Tibial artery (tissue), 4 donors: Measurements from ENCODE around the gene LRRC15.
A peak's percentile ranks its signal among the peaks of the same experiment; 100 is the strongest.

Experiments used
- DNase-seq, 2 donors: peaks; one replicate each; pipeline ENCODE4 v3.0.0-alpha.2; 2019
- H3K27ac ChIP-seq, 2 donors: fragments of 200-600 bp; sonication (generic) in 1 of 2; 1 replicate in 1 of 2; 2 replicates in 1 of 2; pipeline ENCODE4 v1.5.1; 2018 to 2019; ENCODE audit warnings: mild to moderate bottlenecking in 1 of 2
- H3K27me3 ChIP-seq, 2 donors: fragments of 200-600 bp; sonication (generic) in 1 of 2; one replicate each; pipeline versions ENCODE4 v1.5.1 to v1.6.0; 2016 to 2019
- H3K36me3 ChIP-seq, 3 donors: fragments of 200-600 bp; sonication (generic) in 2 of 3; one replicate each; pipeline ENCODE4 v1.5.1; 2016 to 2019; ENCODE audit warnings: mild to moderate bottlenecking in 2 of 3
- H3K4me1 ChIP-seq, 4 donors: fragments of 200-600 bp; sonication (generic) in 2 of 4; 1 replicate in 3 of 4; 2 replicates in 1 of 4; pipeline ENCODE4 v1.5.1; 2016 to 2019
- H3K4me3 ChIP-seq, 2 donors: fragments of 200-600 bp; sonication (generic) in 1 of 2; 1 replicate in 1 of 2; 2 replicates in 1 of 2; pipeline ENCODE4 v1.5.1; 2018 to 2019; ENCODE audit warnings: mild to moderate bottlenecking in 2 of 2
- H3K9me3 ChIP-seq, 3 donors: fragments of 200-600 bp; sonication (generic) in 1 of 3; one replicate each; pipeline ENCODE4 v1.5.1; 2016 to 2019
- CTCF ChIP-seq, 2 experiments: fragments of 200-600 bp in 1 of 2; fragments of 450-650 bp in 1 of 2; IDR thresholded peaks; one replicate each; pipeline ENCODE4 v1.5.1; 2017 to 2019; ENCODE audit warnings: antibody characterized with exemption in 2 of 2, mild to moderate bottlenecking in 1 of 2, moderate library complexity in 1 of 2
- intact Hi-C: fragments of 100-400 bp; cut with DNase I; formaldehyde crosslinking; loops from one replicate; pipeline ENCODE4 v1.15.0; 2023; ENCODE audit warnings: low total_unique reads

LRRC15 gene

GRCh38 chr3:194401868-194402329 is 32.4 kb upstream of the LRRC15 start:
- Histone ChIP-seq H3K4me3 (no peak overlapping the region), H3K36me3 (peaks cover 7 to 20% (median 10%) of the 10 kb centered on the region in 3 donors), H3K9me3 (no peaks in the 10 kb centered on the region), H3K27me3 (peaks cover 0 to 12% of the 10 kb centered on the region in 2 donors), H3K4me1 (peaks cover 0 to 16% (median 13%) of the 10 kb centered on the region in 4 donors), H3K27ac (no peak overlapping the region)
- TF ChIP-seq CTCF (IDR thresholded peaks at IDR 0.05), result no peak
- intact Hi-C loops, result loop anchor here (10.0 kb wide), 1 partner anchor 67 kb away; no protein-coding TSS in a partner anchor
- DNase-seq, result peak in 1 of 2 donors; percentile 37

- intact Hi-C loops, result loop anchor here (10.0 kb wide), 1 partner anchor 67 kb away; no protein-coding TSS in a partner anchor
- TF ChIP-seq CTCF (IDR thresholded peaks at IDR 0.05), result no peak
Measured at GRCh38 chr3:194401346-194401745, 31.8 kb upstream of the LRRC15 start.

GRCh38 chr3:194399874-194400411 is 30.4 kb upstream of the LRRC15 start:
- Histone ChIP-seq H3K36me3 (peaks cover 0 to 6% (median 0%) of the 10 kb centered on the region in 3 donors), H3K27ac (no peak overlapping the region), H3K4me1 (peaks cover 0 to 22% (median 17%) of the 10 kb centered on the region in 4 donors), H3K4me3 (no peak overlapping the region), H3K9me3 (no peaks in the 10 kb centered on the region), H3K27me3 (peaks cover 0 to 23% of the 10 kb centered on the region in 2 donors)
- DNase-seq, result peak in 1 of 2 donors; percentile 60
- intact Hi-C loops, result loop anchor here (10.0 kb wide), 1 partner anchor 65 kb away; no protein-coding TSS in a partner anchor
- TF ChIP-seq CTCF (IDR thresholded peaks at IDR 0.05), result no peak

More at GRCh38 chr3:194401346-194401745, 31.8 kb upstream of the LRRC15 start:
- no peak overlapping the region for H3K4me3 ChIP-seq
- peaks cover 0 to 22% (median 17%) of the 10 kb centered on the region in 4 donors for H3K4me1 ChIP-seq
- H3K27me3 ChIP-seq, result peaks cover 0 to 18% of the 10 kb centered on the region in 2 donors
- no peaks in the 10 kb centered on the region for H3K9me3 ChIP-seq
- no peak overlapping the region for H3K27ac ChIP-seq
- H3K36me3 ChIP-seq, result peaks cover 7 to 18% (median 10%) of the 10 kb centered on the region in 3 donors
- DNase-seq, result peak in 1 of 2 donors; percentile 44

GRCh38 chr3:194399166-194399565 is 29.6 kb upstream of the LRRC15 start, which contains the start of gene GP5:
TSS of gene GP5 (minus strand) at chr3:194399266. CDS start at chr3:194398282, 984 bp downstream.
- peaks cover 0 to 23% of the 10 kb centered on the region in 2 donors for H3K27me3 ChIP-seq
- TF ChIP-seq CTCF (IDR thresholded peaks at IDR 0.05), result no peak
- peak within 1 kb of the TSS in 1 of 2 donors; percentile 34 for H3K4me3 ChIP-seq
- no peak for DNase-seq
- H3K4me1 ChIP-seq, result peaks cover 0 to 22% (median 17%) of the 10 kb centered on the region in 4 donors
- H3K9me3 ChIP-seq, result no peaks in the 10 kb centered on the region
- peaks cover 0 to 6% (median 0%) of the 10 kb centered on the region in 3 donors for H3K36me3 ChIP-seq
- intact Hi-C loops, result no loop called here
- H3K27ac ChIP-seq, result no peak within 1 kb of the TSS

GRCh38 chr3:194397757-194398312 is 28.3 kb upstream of the LRRC15 start:
- Histone ChIP-seq H3K27me3 (peaks cover 0 to 23% of the 10 kb centered on the region in 2 donors), H3K27ac (no peak overlapping the region), H3K36me3 (peaks cover 0 to 3% (median 0%) of the 10 kb centered on the region in 3 donors), H3K4me1 (peaks cover 0 to 22% (median 17%) of the 10 kb centered on the region in 4 donors), H3K4me3 (peak overlapping the region in 1 of 2 donors; percentile 34), H3K9me3 (no peaks in the 10 kb centered on the region)
- intact Hi-C loops, result no loop called here
- DNase-seq, result peak in 1 of 2 donors; percentile 61
- no peak for TF ChIP-seq CTCF (IDR thresholded peaks at IDR 0.05)
